ENCODE data around the gene ADISSP.

GRCh38 chr20:3733119-3733995 is 34.2 kb downstream of the ADISSP start:
- TF ChIP-seq POLR2A (IDR thresholded peaks at IDR 0.05; ENCODE audit: low read depth, low read length) (no peak), CTCF (IDR thresholded peaks at IDR 0.05; ENCODE audit: extremely low read depth in 1 of 2, insufficient read depth in 1 of 2, low read depth in 1 of 2, low read length in 2 of 2) (no peak), EZH2 (IDR thresholded peaks at IDR 0.05; ENCODE audit: borderline replicate concordance, low read depth, low read length, severe bottlenecking) (no peak), POLR2AphosphoS5 (IDR thresholded peaks at IDR 0.05; ENCODE audit: insufficient read depth, low read depth, low read length) (no peak), MYC (IDR thresholded peaks at IDR 0.05; ENCODE audit: low read depth, low read length) (no peak), FOS (IDR thresholded peaks at IDR 0.05; ENCODE audit: borderline replicate concordance, insufficient read depth, low read length) (no peak)

Measured in endothelial cell of umbilical vein (primary cell).